KOPT-K1 (cell line): ENCODE measurements around the gene SVIP.

Experiments used
- H3K27ac ChIP-seq: fragments of 200-600 bp; sonication (generic); 2 replicates; pipeline ENCODE4 v1.5.1; 2016; ENCODE audit warnings: antibody characterized with exemption, mild to moderate bottlenecking, low read depth, low read length; ENCODE audit not compliant: poor library complexity, severe bottlenecking
- H3K36me3 ChIP-seq: fragments of 200-600 bp; sonication (generic); 2 replicates; pipeline ENCODE4 v1.5.1; 2017; ENCODE audit warnings: antibody characterized with exemption, mild to moderate bottlenecking, low read length, moderate library complexity; ENCODE audit not compliant: insufficient read depth
- H3K9me3 ChIP-seq: fragments of 200-600 bp; sonication (generic); 2 replicates; pipeline ENCODE4 v1.5.1; 2017; ENCODE audit warnings: antibody characterized with exemption, low read length, mild to moderate bottlenecking; ENCODE audit not compliant: insufficient read depth, poor library complexity, severe bottlenecking

SVIP gene

GRCh38 chr11:22774716-22775115 is 54.9 kb downstream of the SVIP start:
- Histone ChIP-seq H3K27ac (no peak overlapping the region), H3K9me3 (no peaks in the 10 kb centered on the region), H3K36me3 (no peaks in the 10 kb centered on the region)

DNA sequence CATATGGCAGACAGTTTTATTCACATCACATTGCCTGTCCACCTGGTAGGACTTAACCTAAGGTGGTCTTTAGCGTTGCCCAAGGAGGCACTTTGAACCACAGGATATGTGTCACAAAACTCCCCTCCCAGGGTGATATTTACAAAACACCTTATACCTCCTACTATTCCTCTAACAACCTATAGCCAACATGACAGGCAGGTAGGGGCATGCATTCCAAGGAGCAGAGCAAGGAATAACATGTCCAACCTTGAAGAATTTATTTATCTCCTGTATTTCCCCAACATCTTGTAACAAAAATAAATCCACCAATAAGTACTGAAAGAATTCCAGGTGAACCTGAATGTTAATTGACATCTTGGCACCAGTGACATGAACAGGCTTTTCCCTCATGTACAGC is 60.5 kb downstream of the SVIP start:
- Histone ChIP-seq H3K36me3 (no peaks in the 10 kb centered on the region), H3K9me3 (no peaks in the 10 kb centered on the region), H3K27ac (no peak overlapping the region)
